Tibial nerve (tissue), 4 donors: ENCODE results near the gene SLC39A11.

Source experiments
- CTCF ChIP-seq, 5 experiments: fragments of 200-600 bp in 3 of 5; fragments of 450-650 bp in 2 of 5; sonication (generic) in 3 of 5; IDR thresholded peaks; one replicate each; pipeline ENCODE4 v1.5.1; 2016 to 2019; ENCODE audit warnings: antibody characterized with exemption in 5 of 5, mild to moderate bottlenecking in 3 of 5, moderate library complexity in 2 of 5
- EP300 ChIP-seq, 2 donors: sonication (generic); formaldehyde crosslinking; IDR thresholded peaks; one replicate each; pipeline ENCODE4 v1.6.1; 2017; ENCODE audit warnings: antibody characterized with exemption in 2 of 2, mild to moderate bottlenecking in 1 of 2
- POLR2A ChIP-seq, 2 donors: fragments of 450-650 bp; IDR thresholded peaks; one replicate each; pipeline ENCODE4 v1.6.1; 2017; ENCODE audit warnings: antibody characterized with exemption in 2 of 2, mild to moderate bottlenecking in 2 of 2, moderate library complexity in 2 of 2

GRCh38 chr17:73007407-73007806 lies 85.1 kb downstream of the SLC39A11 start:
- TF ChIP-seq POLR2A (IDR thresholded peaks at IDR 0.05) (no peak), CTCF (IDR thresholded peaks at IDR 0.05) (no peak), EP300 (IDR thresholded peaks at IDR 0.05) (peak in 1 of 2 donors; percentile 32)
